Measurements from ENCODE around the gene ZMIZ1.

ZMIZ1 gene

GRCh38 chr10:79084012-79084971 lies 15.5 kb downstream of the ZMIZ1 start:
- peak; percentile 94 for DNase-seq

- DNase-seq: peak; percentile 51
Measured at GRCh38 chr10:79084972-79085597, 16.3 kb downstream of the ZMIZ1 start.

GRCh38 chr10:79086822-79087221 lies 18.1 kb downstream of the ZMIZ1 start:
- no peak for DNase-seq

- DNase-seq: no peak
Measured at GRCh38 chr10:79087721-79088120, 19.0 kb downstream of the ZMIZ1 start.

GRCh38 chr10:79088176-79088575 lies 19.4 kb downstream of the ZMIZ1 start:
- no peak for DNase-seq

GRCh38 chr10:79088613-79089355 lies 20.0 kb downstream of the ZMIZ1 start:
- no peak for DNase-seq

- DNase-seq: no peak
Measured at GRCh38 chr10:79089632-79090031, 20.9 kb downstream of the ZMIZ1 start.

GRCh38 chr10:79090134-79090803 lies 21.5 kb downstream of the ZMIZ1 start:
- peak; percentile 60 for DNase-seq

GRCh38 chr10:79092292-79092896 lies 23.6 kb downstream of the ZMIZ1 start:
- no peak for DNase-seq

GRCh38 chr10:79093658-79094411 lies 25.1 kb downstream of the ZMIZ1 start:
- peak; percentile 97 for DNase-seq

- no peak for DNase-seq
Measured at GRCh38 chr10:79094412-79095175, 25.8 kb downstream of the ZMIZ1 start.

GRCh38 chr10:79095316-79095715 lies 26.6 kb downstream of the ZMIZ1 start:
- no peak for DNase-seq

GRCh38 chr10:79096514-79096913 lies 27.7 kb downstream of the ZMIZ1 start:
- no peak for DNase-seq

GRCh38 chr10:79097021-79097872 lies 28.5 kb downstream of the ZMIZ1 start:
- no peak for DNase-seq

GRCh38 chr10:79098061-79098460 lies 29.3 kb downstream of the ZMIZ1 start:
- DNase-seq: no peak

- no peak for DNase-seq
Measured at GRCh38 chr10:79098596-79099015, 29.8 kb downstream of the ZMIZ1 start.

GRCh38 chr10:79099898-79100448 lies 31.2 kb downstream of the ZMIZ1 start:
- DNase-seq: no peak

GRCh38 chr10:79100771-79101170 lies 32.0 kb downstream of the ZMIZ1 start:
- DNase-seq: no peak

Measured in GF-D8 (cell line).